Activated T-helper 1 cell treated with anti-CD3 and anti-CD28 coated beads, Interleukin-2, amount 50 U/mL, for 16 hours (primary cell): ENCODE results near the gene DGCR8.
"Not testable (repeated sequence)": the region's sequence is repeated elsewhere in the genome, so short reads cannot be mapped to it uniquely, and the experiment has no call there.

ENCODE experiments used
- DNase-seq, 2 donors: peaks; one replicate each; pipeline ENCODE4 v3.0.0-alpha.2; 2020; ENCODE audit warnings: low read depth in 1 of 2, low spot score in 1 of 2

The DGCR8 gene

GRCh38 chr22:20065896-20066616, 14.0 kb upstream of the DGCR8 start:
- no peak for DNase-seq

GRCh38 chr22:20066617-20067383, 13.2 kb upstream of the DGCR8 start:
- DNase-seq: no peak

- not testable (repeated sequence) for DNase-seq
These were observed 12.7 kb upstream of the DGCR8 start for GRCh38 chr22:20067384-20067682.

GRCh38 chr22:20068640-20069039, 11.4 kb upstream of the DGCR8 start:
- no peak for DNase-seq

- no peak for DNase-seq
These were observed 10.6 kb upstream of the DGCR8 start for GRCh38 chr22:20069331-20070042.

GRCh38 chr22:20071524-20071972, 8.5 kb upstream of the DGCR8 start:
- no peak for DNase-seq

- no peak for DNase-seq
These were observed 3.3 kb upstream of the DGCR8 start for GRCh38 chr22:20076627-20077172.

- DNase-seq: peak; percentile 42 to 63
These were observed 369 bp downstream of the DGCR8 start for GRCh38 chr22:20080445-20080775.

GRCh38 chr22:20080776-20081654, 974 bp downstream of the DGCR8 start:
- no peak for DNase-seq

GRCh38 chr22:20083157-20083890, 3.3 kb downstream of the DGCR8 start:
- no peak for DNase-seq

GRCh38 chr22:20083891-20084546, 4.0 kb downstream of the DGCR8 start:
- DNase-seq: no peak

GRCh38 chr22:20084547-20085413, 4.7 kb downstream of the DGCR8 start:
- DNase-seq: no peak

- DNase-seq: no peak
These were observed 5.6 kb downstream of the DGCR8 start for GRCh38 chr22:20085651-20086050.

- no peak for DNase-seq
These were observed 6.1 kb downstream of the DGCR8 start for GRCh38 chr22:20086101-20086599.

- DNase-seq: no peak
These were observed 6.7 kb downstream of the DGCR8 start for GRCh38 chr22:20086763-20087162.

GRCh38 chr22:20087319-20088262, 7.5 kb downstream of the DGCR8 start:
- no peak for DNase-seq

- no peak for DNase-seq
These were observed 8.2 kb downstream of the DGCR8 start for GRCh38 chr22:20088263-20088648.
